H1 (cell line): ENCODE data around the gene MIP. TPM values are rescaled to one million over a fixed set of nuclear protein-coding genes. Genes with fewer than 3 reads are reported as not detected.

ENCODE experiments used
- MAFK ChIP-seq: IDR thresholded peaks from 2 replicates; pipeline ENCODE4 v1.6.1; 2012; ENCODE audit warnings: low read depth, mild to moderate bottlenecking, improper control_type of control experiment, low read length
- NANOG ChIP-seq: IDR thresholded peaks from 2 replicates; pipeline ENCODE4 v1.6.1; 2011; ENCODE audit warnings: low read length, low read depth, mild to moderate bottlenecking, inconsistent platforms; ENCODE audit not compliant: insufficient read depth, poor library complexity, severe bottlenecking
- POLR2AphosphoS5 ChIP-seq: IDR thresholded peaks from 2 replicates; pipeline ENCODE4 v1.6.1; 2011; ENCODE audit warnings: low read depth, low read length
- RAD21 ChIP-seq, 2 experiments: IDR thresholded peaks in 1 of 2; conservative IDR thresholded peaks in 1 of 2; 2 replicates each; pipeline ENCODE4 v1.6.1; 2011; ENCODE audit warnings: low read depth in 2 of 2, low read length in 2 of 2, improper control_type of control experiment in 1 of 2, inconsistent platforms in 1 of 2, mild to moderate bottlenecking in 1 of 2, moderate library complexity in 1 of 2
- RXRA ChIP-seq: IDR thresholded peaks from 2 replicates; pipeline ENCODE4 v1.6.1; 2011; ENCODE audit warnings: low read depth, mild to moderate bottlenecking, low read length, moderate library complexity; ENCODE audit not compliant: insufficient read depth
- SP1 ChIP-seq: IDR thresholded peaks from 2 replicates; pipeline ENCODE4 v1.6.1; 2011; ENCODE audit warnings: low read depth, low read length
- ZNF274 ChIP-seq: IDR thresholded peaks from 2 replicates; pipeline ENCODE4 v1.7.0; 2012; ENCODE audit warnings: low read length, borderline replicate concordance; ENCODE audit errors: extremely low read depth
- polyA plus RNA-seq, 7 experiments: library from polyadenylated mRNA; depleted of rRNA in 3 of 7; stranded (reverse) in 5 of 7; unstranded in 2 of 7; fragments of >200 nt in 5 of 7; fragments of 200-250 nt in 2 of 7; gene quantifications; 1 replicate in 5 of 7; 2 replicates in 1 of 7; 4 replicates in 1 of 7; pipeline versions ENCODE4 v1.2.1 to v1.2.3, GENCODE V29; 2011 to 2013; ENCODE audit warnings: missing spikeins in 2 of 7, mixed read lengths in 2 of 7
- total RNA-seq: library from RNA; stranded (reverse); fragmentation: NEBNext Ultra II Directional; extraction: Animal tissue kit (Norgen Biotek cat#: 25700); gene quantifications from 2 replicates; pipeline ENCODE4 v1.2.1, GENCODE V29; 2021

MIP gene
- total and polyA plus RNA-seq, 2 of the 8 experiments (the other 6 are each of a cell fraction or from before 2014, with no cell fraction given) = 0.05 TPM; not detected in 1

GRCh38 chr12:56425940-56426438 is 28.5 kb downstream of the MIP start (continued):
- TF ChIP-seq RXRA = no peak
- no peak for TF ChIP-seq ZNF274
- TF ChIP-seq POLR2AphosphoS5 = no peak
- TF ChIP-seq NANOG = no peak
- TF ChIP-seq SP1 = no peak
- no peak for TF ChIP-seq MAFK
- no peak for TF ChIP-seq RAD21 (IDR thresholded peaks at IDR 0.05 in 1 of 2, conservative IDR thresholded peaks at IDR 0.05 in 1 of 2; ENCODE audit: low read depth in 2 of 2, low read length in 2 of 2)
